Measurements from ENCODE around the gene NDUFS8. TPM values are rescaled to one million over a fixed set of nuclear protein-coding genes. Genes with fewer than 3 reads are reported as not detected.

Gene NDUFS8
- total RNA-seq, 1 experiment from 2014 or later, result 214 TPM

DNA sequence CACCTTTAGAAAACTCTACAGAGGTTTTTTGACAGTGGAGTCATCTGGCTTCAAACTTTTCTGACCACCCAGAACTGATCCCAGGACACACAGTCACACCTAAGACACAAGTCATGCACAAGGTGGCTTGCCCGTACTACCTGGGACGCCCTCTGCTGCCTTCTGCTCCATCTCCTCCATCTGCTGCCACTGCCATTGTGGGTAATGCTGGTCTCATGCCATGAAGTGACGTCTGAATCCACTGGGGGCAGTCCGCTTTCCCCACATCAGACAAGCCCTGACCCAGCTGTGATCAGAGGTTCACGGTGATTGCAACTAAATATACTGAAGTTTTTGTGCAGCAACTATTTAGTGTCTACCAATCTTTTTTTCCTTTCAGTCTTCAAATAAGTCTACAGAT lies 5.4 kb upstream of the NDUFS8 start:
- Histone ChIP-seq H3K18ac (ENCODE audit: insufficient read length, low read depth, low read length) (no peak overlapping the region), H4K5ac (ENCODE audit: insufficient read length, low read depth, low read length) (no peak overlapping the region), H4K8ac (replicated peaks; ENCODE audit: insufficient read length, low read depth, low read length) (no peak overlapping the region), H2BK120ac (ENCODE audit: low read depth, low read length, poor library complexity, severe bottlenecking) (no peak overlapping the region), H3K79me2 (ENCODE audit: insufficient read depth, low read length) (no peaks in the 10 kb centered on the region), H3K4ac (ENCODE audit: low read depth, low read length) (no peak overlapping the region), H3K79me1 (ENCODE audit: insufficient read depth, low read depth, low read length, poor library complexity, severe bottlenecking) (no peaks in the 10 kb centered on the region), H2BK5ac (ENCODE audit: insufficient read length, low read length) (no peak overlapping the region), H3K56ac (ENCODE audit: insufficient read length, low read depth, low read length) (no peak overlapping the region), H2BK20ac (ENCODE audit: low read depth, low read length, poor library complexity, severe bottlenecking) (no peak overlapping the region), H3K4me1 (ENCODE audit: insufficient read depth, low read length) (no peaks in the 10 kb centered on the region; the same call in 1 of the 2 replicates), H3K9ac (ENCODE audit: extremely low read depth, insufficient read length, low read length) (no peak overlapping the region), H2BK15ac (ENCODE audit: low read depth, low read length) (no peak overlapping the region), H3K23ac (ENCODE audit: insufficient read length, low read depth, low read length) (no peak overlapping the region), H2AK5ac (ENCODE audit: insufficient read length, low read length) (no peak overlapping the region), H3K27me3 (ENCODE audit: insufficient read depth, low read length) (no peaks in the 10 kb centered on the region), H4K91ac (ENCODE audit: insufficient read length, low read depth, low read length) (no peak overlapping the region), H3K27ac (ENCODE audit: insufficient read length, low read depth, low read length) (no peak overlapping the region), H3K23me2 (ENCODE audit: insufficient read length, low read depth, low read length, poor library complexity, severe bottlenecking) (peaks cover 7% of the 10 kb centered on the region), H3K14ac (ENCODE audit: insufficient read depth, low read length) (no peak overlapping the region), H4K20me1 (ENCODE audit: control insufficient read depth, insufficient read depth, insufficient read length) (no peaks in the 10 kb centered on the region), H3K4me2 (ENCODE audit: insufficient read depth, insufficient read length, low read length) (no peak overlapping the region), H2AFZ (ENCODE audit: low read length) (no peak overlapping the region), H2BK12ac (ENCODE audit: insufficient read length, low read depth, low read length) (no peak overlapping the region), H3T11ph (ENCODE audit: low read length) (no peak overlapping the region), H3K9me3 (ENCODE audit: control insufficient read depth, low read depth, low read length) (no peaks in the 10 kb centered on the region)
- Mint-ChIP-seq H3K36me3 (ENCODE audit: insufficient read depth in 1 of 3, low read depth in 3 of 3) (peaks cover 8 to 29% (median 12%) of the 10 kb centered on the region in 3 experiments), H3K9me3 (no peaks in the 10 kb centered on the region), H3K27ac (peak overlapping the region in 1 of 3 experiments; percentile 35; a peak in 2 of 7 replicates), H3K4me3 (no peak overlapping the region), H3K27me3 (ENCODE audit: low read depth) (no peaks in the 10 kb centered on the region), H3K4me1 (peaks cover 22 to 27% of the 10 kb centered on the region in 2 experiments)
- no peak for DNase-seq
- WGBS (ENCODE audit: extremely low coverage, insufficient read length, low lambda C conversion rate), result no CpG with 5 or more reads among the region's 5 CpGs
- TF ChIP-seq, protein P1, sequence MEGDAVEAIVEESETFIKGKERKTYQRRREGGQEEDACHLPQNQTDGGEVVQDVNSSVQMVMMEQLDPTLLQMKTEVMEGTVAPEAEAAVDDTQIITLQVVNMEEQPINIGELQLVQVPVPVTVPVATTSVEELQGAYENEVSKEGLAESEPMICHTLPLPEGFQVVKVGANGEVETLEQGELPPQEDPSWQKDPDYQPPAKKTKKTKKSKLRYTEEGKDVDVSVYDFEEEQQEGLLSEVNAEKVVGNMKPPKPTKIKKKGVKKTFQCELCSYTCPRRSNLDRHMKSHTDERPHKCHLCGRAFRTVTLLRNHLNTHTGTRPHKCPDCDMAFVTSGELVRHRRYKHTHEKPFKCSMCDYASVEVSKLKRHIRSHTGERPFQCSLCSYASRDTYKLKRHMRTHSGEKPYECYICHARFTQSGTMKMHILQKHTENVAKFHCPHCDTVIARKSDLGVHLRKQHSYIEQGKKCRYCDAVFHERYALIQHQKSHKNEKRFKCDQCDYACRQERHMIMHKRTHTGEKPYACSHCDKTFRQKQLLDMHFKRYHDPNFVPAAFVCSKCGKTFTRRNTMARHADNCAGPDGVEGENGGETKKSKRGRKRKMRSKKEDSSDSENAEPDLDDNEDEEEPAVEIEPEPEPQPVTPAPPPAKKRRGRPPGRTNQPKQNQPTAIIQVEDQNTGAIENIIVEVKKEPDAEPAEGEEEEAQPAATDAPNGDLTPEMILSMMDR (conservative IDR thresholded peaks at IDR 0.05), result peak; percentile 33; the same call in 2 of the 3 replicates
